ENCODE data around the gene ACSL1.

The ACSL1 gene

GRCh38 chr4:184719407-184719806 lies 106.4 kb downstream of the ACSL1 start:
- DNase-seq (ENCODE audit: low read depth, low spot score): no peak
- Histone ChIP-seq H3K27ac (no peak overlapping the region), H3K9me3 (ENCODE audit: low read depth, low read length) (no peaks in the 10 kb centered on the region), H3K4me3 (no peak overlapping the region), H3K36me3 (ENCODE audit: insufficient read depth, low read length) (peaks cover 96% of the 10 kb centered on the region), H3K9ac (ENCODE audit: insufficient read length) (no peak overlapping the region)
- TF ChIP-seq FOXP2 (optimal IDR thresholded peaks at IDR 0.05; ENCODE audit: control extremely low read depth, extremely low read length, insufficient read depth) (no peak), EZH2 (IDR thresholded peaks at IDR 0.05) (no peak), POLR2AphosphoS5 (IDR thresholded peaks at IDR 0.05; ENCODE audit: borderline replicate concordance, low read depth, low read length) (no peak)

GRCh38 chr4:184715526-184715925 lies 110.2 kb downstream of the ACSL1 start:
- no peak overlapping the region for H3K4me3 ChIP-seq
- H3K9me3 ChIP-seq (ENCODE audit: low read depth, low read length): no peaks in the 10 kb centered on the region
- H3K9ac ChIP-seq (ENCODE audit: insufficient read length): no peak overlapping the region
- TF ChIP-seq EZH2 (IDR thresholded peaks at IDR 0.05) (no peak), FOXP2 (optimal IDR thresholded peaks at IDR 0.05; ENCODE audit: control extremely low read depth, extremely low read length, insufficient read depth) (no peak), POLR2AphosphoS5 (IDR thresholded peaks at IDR 0.05; ENCODE audit: borderline replicate concordance, low read depth, low read length) (no peak)
- no peak for DNase-seq (ENCODE audit: low read depth, low spot score)
- peaks cover 96% of the 10 kb centered on the region for H3K36me3 ChIP-seq (ENCODE audit: insufficient read depth, low read length)
- no peak overlapping the region for H3K27ac ChIP-seq

- no peak overlapping the region for H3K4me3 ChIP-seq
- H3K9me3 ChIP-seq (ENCODE audit: low read depth, low read length): peaks cover 2% of the 10 kb centered on the region; the same call in 1 of the 2 replicates
- H3K36me3 ChIP-seq (ENCODE audit: insufficient read depth, low read length): peaks cover 99% of the 10 kb centered on the region
- no peak for DNase-seq (ENCODE audit: low read depth, low spot score)
- no peak overlapping the region for H3K27ac ChIP-seq
- TF ChIP-seq EZH2 (IDR thresholded peaks at IDR 0.05): no peak
- no peak overlapping the region for H3K9ac ChIP-seq (ENCODE audit: insufficient read length)
Measured at GRCh38 chr4:184713887-184714286, 111.9 kb downstream of the ACSL1 start.

GRCh38 chr4:184712322-184712721 lies 113.4 kb downstream of the ACSL1 start:
- H3K36me3 ChIP-seq (ENCODE audit: insufficient read depth, low read length): peaks cover 97% of the 10 kb centered on the region

GRCh38 chr4:184706453-184706852 lies 119.3 kb downstream of the ACSL1 start:
- Histone ChIP-seq H3K36me3 (ENCODE audit: insufficient read depth, low read length) (peaks cover 93% of the 10 kb centered on the region), H3K9ac (ENCODE audit: insufficient read length) (no peak overlapping the region), H3K4me3 (no peak overlapping the region), H3K27ac (no peak overlapping the region), H3K9me3 (ENCODE audit: low read depth, low read length) (peaks cover 4% of the 10 kb centered on the region; the same call in 1 of the 2 replicates)
- TF ChIP-seq FOXP2 (optimal IDR thresholded peaks at IDR 0.05; ENCODE audit: control extremely low read depth, extremely low read length, insufficient read depth) (no peak), POLR2AphosphoS5 (IDR thresholded peaks at IDR 0.05; ENCODE audit: borderline replicate concordance, low read depth, low read length) (no peak), EZH2 (IDR thresholded peaks at IDR 0.05) (no peak)
- no peak for DNase-seq (ENCODE audit: low read depth, low spot score)

More at GRCh38 chr4:184712322-184712721, 113.4 kb downstream of the ACSL1 start:
- peak overlapping the region; percentile 8 for H3K27ac ChIP-seq
- no peak for DNase-seq (ENCODE audit: low read depth, low spot score)
- TF ChIP-seq EZH2 (IDR thresholded peaks at IDR 0.05) (no peak), POLR2AphosphoS5 (IDR thresholded peaks at IDR 0.05; ENCODE audit: borderline replicate concordance, low read depth, low read length) (no peak), FOXP2 (optimal IDR thresholded peaks at IDR 0.05; ENCODE audit: control extremely low read depth, extremely low read length, insufficient read depth) (no peak)
- no peak overlapping the region for H3K4me3 ChIP-seq
- H3K9ac ChIP-seq (ENCODE audit: insufficient read length): no peak overlapping the region
- peaks cover 4% of the 10 kb centered on the region; the same call in 1 of the 2 replicates for H3K9me3 ChIP-seq (ENCODE audit: low read depth, low read length)

GRCh38 chr4:184705692-184706091 lies 120.1 kb downstream of the ACSL1 start:
- DNase-seq (ENCODE audit: low read depth, low spot score): no peak
- no peak overlapping the region for H3K27ac ChIP-seq
- H3K9ac ChIP-seq (ENCODE audit: insufficient read length): no peak overlapping the region
- no peak for TF ChIP-seq FOXP2 (optimal IDR thresholded peaks at IDR 0.05; ENCODE audit: control extremely low read depth, extremely low read length, insufficient read depth)
- no peak for TF ChIP-seq POLR2AphosphoS5 (IDR thresholded peaks at IDR 0.05; ENCODE audit: borderline replicate concordance, low read depth, low read length)
- no peak for TF ChIP-seq EZH2 (IDR thresholded peaks at IDR 0.05)
- H3K9me3 ChIP-seq (ENCODE audit: low read depth, low read length): peaks cover 4% of the 10 kb centered on the region; the same call in 1 of the 2 replicates
- H3K4me3 ChIP-seq: no peak overlapping the region
- peaks cover 93% of the 10 kb centered on the region for H3K36me3 ChIP-seq (ENCODE audit: insufficient read depth, low read length)
